Islet of Langerhans (tissue), 1 donor: ENCODE measurements around the gene TCAF1.
A peak's percentile ranks its signal among the peaks of the same experiment; 100 is the strongest.
"Not testable (repeated sequence)": the region's sequence is repeated elsewhere in the genome, so short reads cannot be mapped to it uniquely, and the experiment has no call there.

Experiments
- FAIRE-seq: peaks from one replicate; lab custom pipeline; 2011; peaks lifted over from hg19 to GRCh38; lab: Jason Lieb, UNC

The TCAF1 gene

DNA sequence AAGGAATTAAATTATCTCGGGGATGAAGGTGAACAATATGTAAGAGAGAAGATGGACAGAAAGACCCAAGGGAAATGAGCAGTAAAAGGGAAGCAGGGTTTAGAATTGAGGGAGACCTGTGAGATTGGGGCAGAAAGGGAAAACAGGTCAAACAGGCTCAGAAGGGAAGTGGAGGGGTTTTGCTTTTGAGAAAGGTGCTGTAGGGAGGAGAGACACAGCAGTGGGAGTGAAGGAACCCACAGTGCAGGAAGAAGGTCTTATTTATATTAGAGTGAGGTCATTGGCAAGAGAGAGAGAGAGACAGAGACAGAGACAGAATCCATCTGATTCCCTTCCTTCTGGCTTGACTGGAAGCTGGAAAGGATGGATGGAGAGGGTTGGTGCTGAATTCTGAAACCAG lies 3.5 kb upstream of the TCAF1 start:
- FAIRE-seq = no peak

DNA sequence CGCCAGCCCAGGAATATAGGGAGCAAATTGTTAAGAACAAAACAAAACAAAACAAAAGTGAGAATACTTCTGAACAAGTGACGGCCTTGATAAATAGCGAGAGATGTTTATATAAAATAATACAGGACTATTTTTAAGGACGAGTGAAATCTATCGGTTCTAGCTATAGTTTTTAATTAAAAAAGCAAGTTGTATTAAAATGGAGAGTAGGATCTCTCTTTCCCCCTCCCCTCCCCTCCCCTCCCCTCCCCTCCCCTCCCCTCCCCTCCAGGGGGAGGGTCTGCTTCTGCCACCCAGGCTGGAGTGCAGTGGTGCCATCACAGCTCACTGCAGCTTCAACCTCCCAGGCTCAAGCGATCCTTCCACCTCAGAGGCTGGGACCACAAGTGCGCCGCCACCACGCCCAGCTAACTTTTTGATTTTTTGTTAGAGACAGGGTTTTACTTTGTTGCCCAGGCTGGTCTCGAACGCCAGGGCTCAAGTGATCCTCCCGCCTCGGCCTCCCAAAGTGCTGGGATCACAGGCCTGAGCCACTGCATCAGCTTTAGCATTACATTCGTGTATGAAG lies 440 bp upstream of the TCAF1 start:
- peak; percentile 17 for FAIRE-seq

DNA sequence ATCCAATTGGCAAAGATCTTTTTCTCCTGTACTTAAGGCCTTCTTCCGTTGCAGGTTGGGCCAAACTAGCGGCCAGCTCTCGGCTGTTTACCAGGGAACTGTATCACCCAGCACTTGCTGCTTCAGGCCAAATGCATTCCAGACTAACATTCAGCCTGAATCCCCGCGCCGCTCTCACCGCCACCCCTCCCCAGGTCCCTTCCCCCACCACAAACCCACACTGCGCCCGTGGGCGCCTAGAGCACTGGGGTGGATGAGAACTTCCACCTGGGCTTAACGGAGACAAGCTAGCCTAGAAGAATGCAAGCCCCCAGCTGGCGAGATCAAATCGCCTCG lies 676 bp downstream of the TCAF1 start:
- FAIRE-seq = no peak

DNA sequence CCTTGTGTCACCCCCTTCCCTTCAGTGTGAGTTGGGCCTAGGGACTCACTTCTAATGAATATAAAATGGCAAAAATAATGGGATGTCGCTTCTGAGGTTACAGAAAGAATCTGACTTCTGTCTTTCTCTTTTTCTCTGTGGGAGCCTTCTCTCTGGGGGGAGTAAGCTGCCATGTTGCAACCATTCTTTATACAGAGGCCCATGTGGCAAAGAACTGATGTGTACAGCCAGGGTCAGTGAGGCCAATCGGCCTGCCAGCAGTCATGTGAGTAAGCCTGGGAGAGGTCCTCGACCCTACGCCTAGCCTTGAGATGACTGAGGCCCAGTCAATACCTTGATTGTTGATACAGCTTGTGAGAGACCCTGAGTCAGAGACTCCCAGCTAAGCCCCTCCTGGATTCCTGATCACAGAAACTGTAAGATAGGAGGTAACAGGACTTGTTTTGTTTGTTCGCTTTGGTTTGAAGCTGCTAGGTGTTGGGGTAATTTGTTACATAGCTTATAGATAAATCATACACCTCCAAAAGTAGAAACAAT lies 1.7 kb downstream of the TCAF1 start:
- FAIRE-seq = no peak

DNA sequence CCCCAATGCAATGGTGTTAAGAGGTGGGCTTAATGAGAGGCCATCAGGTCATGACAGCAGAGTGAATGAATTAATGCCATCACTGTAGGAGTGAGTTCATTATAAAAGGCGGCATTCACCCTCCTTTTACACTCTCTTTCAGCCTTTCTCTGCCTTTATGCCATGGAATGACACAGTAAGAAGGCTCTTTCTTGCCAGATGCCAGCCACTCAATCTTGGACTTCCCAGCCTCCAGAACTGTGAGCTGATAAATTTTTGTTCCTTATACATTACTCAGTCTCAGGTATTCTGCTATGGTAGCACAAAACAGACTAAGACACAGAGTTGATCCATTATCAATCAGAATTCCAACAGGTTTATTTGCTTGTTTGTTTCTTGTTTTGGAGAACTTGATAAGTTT lies 3.2 kb downstream of the TCAF1 start:
- FAIRE-seq = no peak

DNA sequence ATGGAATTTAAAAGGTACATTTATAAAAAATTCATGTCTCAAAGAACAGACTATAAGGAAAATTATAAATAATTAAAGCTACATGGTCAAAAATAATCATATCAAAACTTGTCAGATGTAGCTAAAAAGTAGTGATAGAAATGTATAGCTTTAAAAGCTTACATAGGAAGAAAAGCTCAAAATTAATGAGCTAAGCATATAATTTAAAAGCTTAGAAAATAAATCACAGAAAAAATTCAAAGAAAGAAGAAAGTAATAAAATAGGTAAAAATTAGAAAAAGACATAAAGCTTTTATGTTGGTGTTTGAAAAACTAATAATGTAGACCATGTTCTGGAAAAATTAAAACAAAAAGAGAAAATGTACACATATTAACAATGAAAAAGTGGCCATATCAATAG lies 5.3 kb downstream of the TCAF1 start:
- peak; percentile 81 for FAIRE-seq

DNA sequence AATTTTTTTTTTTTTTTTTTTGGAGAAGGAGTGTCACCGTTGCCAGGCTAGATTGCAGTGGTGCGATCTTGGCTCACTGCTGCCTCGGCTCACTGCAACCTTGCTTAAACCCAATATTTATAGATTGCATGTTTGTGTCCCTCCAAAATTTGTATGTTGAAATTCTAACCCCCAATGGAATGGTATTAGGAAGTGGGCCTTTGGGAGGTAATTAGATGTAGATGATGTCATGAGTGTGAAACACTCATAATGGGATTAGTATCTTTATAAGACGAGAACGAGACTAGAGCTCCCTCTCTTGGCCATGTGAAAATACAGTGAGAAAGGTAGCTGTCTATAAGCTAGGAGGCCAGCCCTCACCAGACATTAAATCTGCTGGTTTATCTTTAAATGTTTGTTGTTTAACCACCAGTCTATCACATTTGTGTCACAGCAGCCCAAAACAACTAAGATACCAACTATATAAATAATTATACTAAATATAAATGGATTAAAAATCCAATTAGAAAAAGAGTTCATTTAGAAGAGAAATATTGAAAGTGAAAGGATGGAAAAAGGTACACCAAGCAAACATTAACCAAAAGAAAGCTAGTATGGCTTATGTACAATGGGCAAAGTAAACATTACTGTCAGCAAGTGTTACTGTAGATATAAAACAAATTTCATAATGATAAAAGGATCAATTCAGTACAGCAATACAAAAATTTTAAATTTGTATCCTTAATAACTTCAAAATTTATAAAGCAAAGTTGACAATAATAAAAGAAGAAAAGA lies 9.3 kb downstream of the TCAF1 start:
- no peak for FAIRE-seq

DNA sequence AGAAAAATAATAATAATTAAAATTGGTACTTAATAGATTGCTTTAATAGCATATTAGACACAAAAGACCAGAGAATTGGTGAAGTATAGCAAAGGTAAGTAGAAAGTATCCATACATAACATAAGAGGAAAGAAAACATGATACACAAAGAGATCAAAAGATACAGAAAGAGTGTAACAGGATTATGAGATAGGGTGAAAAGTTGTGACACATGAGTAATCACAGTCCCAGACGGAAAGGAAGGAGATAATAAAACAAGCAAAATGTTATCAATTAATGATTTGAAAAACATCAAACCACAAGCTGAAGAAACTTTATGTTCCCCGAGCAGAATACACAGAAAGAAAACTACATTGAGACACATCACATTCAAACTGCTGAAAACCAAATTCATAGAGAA lies 10.5 kb downstream of the TCAF1 start:
- FAIRE-seq = no peak

DNA sequence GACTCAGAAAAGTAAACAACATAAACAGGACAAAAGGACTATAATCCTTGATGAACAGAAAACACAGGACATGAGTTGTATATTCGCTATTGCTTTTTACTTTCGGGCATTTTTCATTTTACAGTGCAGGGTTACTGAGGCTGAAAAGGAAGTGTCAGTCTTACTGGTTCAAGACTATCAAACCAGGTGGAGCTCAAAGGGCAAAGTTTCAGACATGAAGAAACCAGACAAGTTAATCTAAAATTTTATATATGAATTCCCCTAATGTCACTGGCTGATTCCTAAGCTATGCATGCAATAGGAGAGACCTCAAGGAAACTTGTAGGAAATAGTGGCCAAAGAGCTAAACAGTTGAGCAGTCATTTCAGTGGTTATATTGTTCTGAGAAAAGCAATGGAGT lies 11.4 kb downstream of the TCAF1 start:
- no peak for FAIRE-seq

DNA sequence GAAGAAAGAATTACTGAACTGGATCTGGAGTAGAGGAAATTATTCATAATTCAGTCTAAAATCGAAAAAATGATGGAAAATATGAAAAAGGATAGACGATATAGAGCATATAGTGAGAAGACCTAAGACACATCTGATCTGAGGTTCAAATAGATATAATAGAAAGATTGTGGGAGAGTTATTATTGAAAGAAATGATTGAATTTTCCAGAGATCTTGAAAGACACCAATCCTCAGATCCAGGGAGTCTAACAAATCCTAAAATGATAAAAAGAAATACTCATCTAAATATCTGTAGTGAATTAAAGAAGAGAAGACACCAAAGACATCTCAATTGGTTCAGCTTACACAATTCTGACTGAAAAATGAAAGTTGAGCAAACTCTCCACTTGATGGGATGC lies 12.9 kb downstream of the TCAF1 start:
- no peak for FAIRE-seq

DNA sequence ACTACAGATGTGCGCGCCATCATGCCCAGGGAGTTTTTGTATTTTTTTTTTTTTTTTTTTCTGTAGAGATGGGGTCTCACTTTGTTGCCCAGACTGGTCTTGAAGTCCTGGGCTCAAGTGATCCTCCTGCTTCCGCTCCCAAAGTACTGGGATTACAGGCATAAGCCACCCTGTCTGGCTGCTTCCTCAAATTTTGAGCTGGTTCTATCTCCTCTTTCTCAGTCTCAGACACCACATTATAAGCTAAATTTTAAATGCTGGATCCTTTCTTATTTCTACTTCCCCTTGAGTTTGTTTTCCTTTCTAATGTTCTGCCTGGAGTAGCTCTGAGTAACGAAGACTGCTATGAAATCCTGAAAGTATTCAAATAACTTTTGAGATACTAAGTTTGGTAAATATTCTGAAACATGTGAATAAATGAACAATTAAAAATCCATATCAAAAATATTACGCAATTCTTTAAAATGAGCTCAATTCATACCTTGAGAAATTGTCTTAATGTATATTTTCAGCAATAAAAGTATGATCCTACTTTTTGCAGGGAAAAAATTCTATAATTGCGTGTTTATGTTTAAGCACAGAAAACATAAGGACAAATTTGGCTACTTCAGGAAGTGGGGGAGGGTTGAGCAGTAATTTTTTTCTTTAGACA lies 15.0 kb downstream of the TCAF1 start:
- no peak for FAIRE-seq

DNA sequence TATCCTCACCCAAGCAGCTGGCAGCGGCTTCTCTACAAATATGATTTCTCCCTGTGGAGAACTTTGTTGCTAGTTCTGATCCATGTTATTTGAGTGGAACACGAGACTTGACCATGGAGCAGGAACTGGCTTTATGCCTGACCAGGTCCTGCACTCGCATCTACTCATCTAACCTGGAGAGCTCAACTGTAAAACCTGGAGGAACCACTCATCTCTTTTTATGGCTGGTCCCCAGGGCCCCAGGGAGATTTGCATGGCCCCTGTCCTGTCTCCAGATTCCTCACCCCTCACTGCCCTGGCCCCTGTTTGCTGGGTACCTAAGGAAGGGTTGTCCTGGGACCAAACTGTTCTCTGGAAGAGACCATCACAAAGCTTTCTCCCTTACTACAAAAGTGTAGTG lies 16.0 kb downstream of the TCAF1 start:
- FAIRE-seq = no peak

DNA sequence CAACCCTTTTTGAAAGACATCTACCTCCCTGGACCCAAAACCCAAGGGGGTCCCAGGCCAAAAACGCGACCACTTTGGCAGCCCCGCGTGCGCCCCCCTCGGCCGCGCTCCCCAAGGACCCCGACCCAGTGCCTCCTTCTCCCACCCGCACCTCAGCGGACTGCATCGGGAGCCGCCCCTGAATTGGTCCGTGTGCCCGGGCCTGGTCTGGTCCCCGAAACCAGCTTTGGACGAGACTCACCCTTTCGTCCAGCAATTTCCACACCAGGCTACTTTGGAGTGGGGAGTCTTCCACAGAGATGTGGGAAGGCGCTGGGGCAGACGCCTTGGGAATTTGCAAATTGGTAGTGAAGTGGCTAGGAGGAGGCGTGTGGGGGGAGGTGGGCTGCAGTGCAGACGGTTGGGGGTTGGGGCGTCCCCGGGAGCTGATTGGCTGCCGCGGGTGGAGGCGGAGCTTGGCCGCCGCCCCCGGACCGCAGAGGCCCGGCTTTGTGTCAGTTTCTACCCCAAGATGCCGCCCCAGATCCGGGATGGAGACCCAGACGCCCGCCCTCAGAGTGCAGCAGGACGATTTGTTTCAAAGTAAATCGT lies 16.9 kb downstream of the TCAF1 start:
- no peak for FAIRE-seq

DNA sequence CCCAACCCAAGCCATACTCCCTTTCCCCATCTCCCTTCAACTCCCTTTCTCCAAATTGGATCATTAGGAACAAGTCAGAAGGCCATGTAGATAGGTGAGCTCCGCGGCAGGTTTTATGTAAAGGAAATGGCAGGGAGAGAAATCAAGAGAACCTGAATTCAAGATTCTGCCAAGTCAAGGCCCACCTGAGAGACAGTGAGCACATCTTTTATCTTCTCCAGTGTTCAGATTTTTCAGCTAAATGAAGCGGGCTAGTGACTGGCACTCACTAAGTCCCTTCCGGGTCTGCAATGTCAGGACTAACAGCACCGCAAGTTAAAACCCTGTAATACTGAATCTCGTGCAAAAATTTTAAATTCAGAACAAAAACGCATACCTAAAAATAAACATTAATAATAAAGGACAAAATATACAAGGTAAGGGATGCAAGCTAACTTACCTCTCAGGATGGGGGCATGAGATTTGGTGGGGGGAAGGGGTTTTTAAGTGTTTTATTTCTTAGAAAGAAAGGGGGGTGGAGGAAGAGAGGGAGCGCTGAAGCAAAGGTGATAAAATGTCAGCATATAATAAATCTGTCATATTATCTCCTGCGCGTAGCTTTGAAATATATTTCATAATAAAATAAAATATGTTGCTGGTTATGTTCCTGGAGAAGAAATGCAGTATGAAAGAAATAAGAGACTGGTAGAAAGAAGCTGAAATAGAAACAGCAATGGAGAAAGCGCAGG lies 17.6 kb downstream of the TCAF1 start:
- no peak for FAIRE-seq

DNA sequence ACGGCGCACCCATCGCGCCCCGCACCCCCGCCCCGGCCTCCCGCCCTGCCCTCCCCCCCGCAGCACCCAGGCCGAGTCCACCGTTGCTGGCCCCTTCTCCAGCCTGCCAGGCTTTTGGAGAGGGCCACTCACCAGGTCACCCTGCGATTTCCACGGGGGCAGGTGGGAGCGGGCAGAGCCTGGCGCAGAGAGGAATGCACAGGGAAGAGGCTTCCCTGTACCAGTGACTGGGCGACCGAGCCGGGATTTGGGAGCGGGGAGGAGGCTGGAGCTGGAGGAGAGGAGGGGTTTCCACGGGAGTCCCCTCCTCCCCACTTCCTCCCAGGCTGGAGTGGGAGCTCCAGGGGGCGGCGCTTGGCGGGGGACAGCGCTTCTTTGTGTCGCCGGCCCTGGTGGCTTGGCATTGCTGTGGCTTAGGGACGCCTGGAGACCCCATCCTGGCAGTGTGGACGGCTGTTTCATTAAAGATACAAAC lies 19.3 kb downstream of the TCAF1 start:
- FAIRE-seq = no peak

DNA sequence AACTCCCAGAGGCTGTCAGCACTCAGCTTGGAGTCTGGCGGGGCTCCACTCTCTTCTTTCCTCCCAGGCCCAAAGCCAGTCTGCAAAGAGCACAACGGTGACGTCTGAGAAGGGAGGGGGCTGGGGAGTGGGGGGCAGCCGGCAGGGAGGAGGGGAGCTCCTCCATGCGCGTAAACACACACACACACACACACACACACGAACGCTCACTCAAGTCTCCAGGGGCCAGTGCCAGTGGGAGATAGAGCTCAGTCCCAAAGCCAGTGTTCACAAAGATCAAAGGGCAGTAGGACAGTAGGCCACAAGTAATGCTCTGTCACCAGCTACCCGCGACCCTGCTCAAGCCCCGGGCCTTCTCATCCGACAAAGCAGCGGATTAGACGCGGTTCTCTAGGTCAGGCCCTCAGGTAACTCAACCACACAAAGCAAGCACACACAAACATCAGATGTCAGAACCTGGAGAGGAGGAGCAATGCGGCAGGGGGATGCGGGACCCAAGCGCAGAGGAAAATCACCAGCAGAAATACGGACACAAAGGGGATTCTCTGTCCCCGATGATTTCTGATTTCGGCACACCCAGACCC lies 19.9 kb downstream of the TCAF1 start:
- no peak for FAIRE-seq

DNA sequence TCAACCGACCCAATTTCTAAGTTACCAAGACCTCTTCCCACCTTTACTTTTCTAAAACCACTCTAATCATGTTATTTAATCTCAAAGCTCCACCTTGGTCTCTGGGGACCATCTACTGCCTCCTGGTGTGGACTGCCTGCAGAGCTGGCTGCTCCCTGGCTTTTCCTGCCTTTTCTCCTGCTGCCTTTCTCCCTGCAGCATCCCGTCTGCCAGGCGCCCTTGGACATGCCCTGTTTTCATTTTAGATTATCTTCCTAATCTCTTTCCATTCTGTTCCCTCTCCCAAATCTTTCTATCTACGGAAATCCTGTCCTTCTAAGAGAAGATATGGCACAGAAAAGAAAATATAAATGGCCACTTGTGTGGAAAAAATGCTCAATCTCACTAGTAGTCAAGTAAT lies 23.1 kb downstream of the TCAF1 start:
- no peak for FAIRE-seq

DNA sequence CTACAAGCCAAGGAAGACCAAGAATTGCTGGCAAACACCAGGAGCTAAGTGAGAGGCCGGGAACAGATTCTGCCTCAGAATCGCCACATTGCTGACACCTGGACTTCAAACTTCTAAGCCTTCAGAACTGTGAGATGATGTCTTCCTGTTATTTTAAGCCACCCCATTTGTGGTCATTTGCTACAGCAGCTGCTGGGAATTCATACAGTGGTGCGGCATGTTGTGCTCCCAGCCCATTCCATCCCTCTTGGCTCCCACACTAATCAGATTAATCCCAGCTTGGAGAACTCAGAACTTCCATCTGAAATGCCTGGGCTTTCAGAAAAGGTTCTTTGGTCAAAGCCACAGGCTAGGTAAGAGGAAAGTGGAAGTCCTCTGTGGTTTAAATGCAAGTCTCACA lies 24.9 kb downstream of the TCAF1 start:
- FAIRE-seq = no peak

DNA sequence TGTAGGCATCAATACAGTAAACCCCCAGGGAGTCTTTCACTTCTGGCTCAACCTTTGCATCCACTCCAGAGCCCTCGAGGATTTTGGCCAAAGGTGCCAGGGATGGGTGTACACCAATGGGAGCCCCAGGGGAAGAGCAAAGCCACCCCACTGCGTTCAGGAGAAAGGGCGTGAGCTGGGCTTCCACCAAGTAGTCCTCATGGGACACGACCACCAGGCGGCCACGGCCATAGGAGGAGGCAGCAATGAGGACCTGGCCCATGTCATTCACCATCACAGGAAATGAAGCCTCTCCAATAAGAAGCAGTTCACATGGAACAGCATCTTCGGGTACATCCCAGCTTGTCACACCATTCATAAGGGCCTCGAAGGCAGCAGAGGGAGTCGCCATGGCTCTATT lies 25.8 kb downstream of the TCAF1 start:
- no peak for FAIRE-seq

DNA sequence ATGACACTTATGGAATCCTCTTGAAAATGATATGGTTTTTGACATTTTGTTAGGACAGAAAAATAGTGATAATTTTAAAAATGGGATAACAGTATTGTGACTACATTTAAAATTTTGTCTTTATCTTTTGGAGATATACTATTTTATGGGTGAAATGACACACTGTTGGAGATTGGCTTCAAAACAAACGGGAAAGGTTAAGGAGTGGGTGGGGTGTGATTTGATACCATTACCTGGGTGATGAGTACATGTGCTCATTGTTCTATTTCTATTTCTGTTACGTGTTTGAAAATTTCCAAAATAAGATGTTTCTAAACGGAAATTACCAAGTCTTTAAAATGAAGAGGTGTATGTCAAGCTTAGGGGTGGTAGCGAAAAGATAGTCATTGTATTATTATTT lies 28.7 kb downstream of the TCAF1 start:
- not testable (repeated sequence) for FAIRE-seq

DNA sequence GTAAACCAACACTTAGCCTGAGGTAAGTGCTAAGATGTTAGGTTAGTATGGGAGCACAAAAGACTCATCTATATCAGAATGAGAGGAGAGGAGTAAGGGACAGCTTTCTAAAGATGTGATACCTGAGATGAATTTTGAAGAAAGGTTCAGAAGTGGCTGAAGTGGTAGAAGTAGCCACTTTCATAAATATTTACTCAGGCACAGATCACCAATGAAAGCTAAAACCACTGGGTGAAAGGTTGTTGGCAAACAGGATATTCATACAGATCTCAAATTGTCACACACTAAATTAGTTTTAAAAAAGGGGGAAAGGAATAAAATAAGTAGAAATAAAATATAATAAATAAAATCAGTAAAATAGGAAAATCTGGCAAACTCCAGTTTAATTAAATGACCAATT lies 30.4 kb downstream of the TCAF1 start:
- not testable (repeated sequence) for FAIRE-seq

DNA sequence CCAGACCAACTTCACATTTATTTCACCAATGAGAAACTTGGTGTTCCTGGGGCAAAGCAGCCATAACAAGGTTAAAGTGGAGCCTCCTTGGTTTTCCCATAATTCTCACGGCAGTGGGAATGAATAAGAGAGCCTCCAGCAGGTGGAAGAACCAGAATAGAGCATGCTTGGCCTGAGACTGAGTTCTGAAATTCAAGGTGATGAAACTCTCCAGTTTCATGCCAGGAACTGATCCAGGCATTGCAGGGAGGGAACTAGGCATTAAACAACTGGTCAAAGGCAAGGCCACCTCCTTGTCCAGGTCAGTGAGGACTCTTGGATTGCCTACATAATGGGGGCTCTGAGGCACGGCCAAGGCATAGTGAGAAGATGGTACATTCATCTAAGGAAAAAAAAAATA lies 44.0 kb downstream of the TCAF1 start:
- FAIRE-seq = not testable (repeated sequence)
